Prostate gland (tissue), 2 donors: Measurements from ENCODE around the gene CYREN.

Experiments
- POLR2A ChIP-seq: fragments of 450-650 bp; IDR thresholded peaks from one replicate; pipeline ENCODE4 v1.6.1; 2016; ENCODE audit warnings: antibody characterized with exemption, mild to moderate bottlenecking
- TF ChIP-seq, protein P1 (sequence below), 4 experiments: fragments of 200-600 bp in 2 of 4; fragments of 450-650 bp in 2 of 4; sonication (generic) in 2 of 4; IDR thresholded peaks; 1 replicate in 3 of 4; 2 replicates in 1 of 4; pipeline ENCODE4 v1.5.1; 2016 to 2019; ENCODE audit warnings: antibody characterized with exemption in 4 of 4, mild to moderate bottlenecking in 2 of 4, moderate library complexity in 2 of 4

DNA sequence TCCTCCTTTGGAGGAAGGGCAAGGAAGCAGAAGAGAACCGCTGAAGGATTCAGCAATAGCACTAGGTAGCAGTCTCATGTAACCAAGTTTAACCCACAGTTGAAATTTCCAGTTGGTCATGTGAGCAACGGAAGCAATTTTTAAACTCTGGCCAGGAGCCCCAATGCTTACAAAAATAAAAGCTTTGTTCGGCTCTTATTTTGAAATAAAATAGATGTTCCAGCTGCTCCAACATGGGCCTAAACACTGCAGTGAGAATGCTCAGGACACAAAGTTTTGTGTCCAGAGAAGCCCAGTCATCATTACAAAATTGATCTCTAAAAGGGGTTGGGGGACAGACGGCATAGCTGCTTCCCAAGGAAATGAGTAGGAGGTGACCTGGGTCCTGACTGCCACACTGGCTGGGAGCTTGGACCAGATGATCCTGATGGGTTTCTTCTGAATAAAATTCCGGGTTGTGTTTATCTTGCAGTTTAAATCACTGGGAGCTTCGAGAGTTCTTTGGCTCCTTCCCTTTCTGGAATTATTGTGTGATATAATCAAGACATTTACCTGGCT, 23.1 kb downstream of the CYREN start:
- TF ChIP-seq POLR2A, result no peak
- TF ChIP-seq, protein P1, sequence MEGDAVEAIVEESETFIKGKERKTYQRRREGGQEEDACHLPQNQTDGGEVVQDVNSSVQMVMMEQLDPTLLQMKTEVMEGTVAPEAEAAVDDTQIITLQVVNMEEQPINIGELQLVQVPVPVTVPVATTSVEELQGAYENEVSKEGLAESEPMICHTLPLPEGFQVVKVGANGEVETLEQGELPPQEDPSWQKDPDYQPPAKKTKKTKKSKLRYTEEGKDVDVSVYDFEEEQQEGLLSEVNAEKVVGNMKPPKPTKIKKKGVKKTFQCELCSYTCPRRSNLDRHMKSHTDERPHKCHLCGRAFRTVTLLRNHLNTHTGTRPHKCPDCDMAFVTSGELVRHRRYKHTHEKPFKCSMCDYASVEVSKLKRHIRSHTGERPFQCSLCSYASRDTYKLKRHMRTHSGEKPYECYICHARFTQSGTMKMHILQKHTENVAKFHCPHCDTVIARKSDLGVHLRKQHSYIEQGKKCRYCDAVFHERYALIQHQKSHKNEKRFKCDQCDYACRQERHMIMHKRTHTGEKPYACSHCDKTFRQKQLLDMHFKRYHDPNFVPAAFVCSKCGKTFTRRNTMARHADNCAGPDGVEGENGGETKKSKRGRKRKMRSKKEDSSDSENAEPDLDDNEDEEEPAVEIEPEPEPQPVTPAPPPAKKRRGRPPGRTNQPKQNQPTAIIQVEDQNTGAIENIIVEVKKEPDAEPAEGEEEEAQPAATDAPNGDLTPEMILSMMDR (IDR thresholded peaks at IDR 0.05), result no peak
